Measurements from ENCODE around the gene NGB. TPM values are rescaled to one million over a fixed set of nuclear protein-coding genes. Genes with fewer than 3 reads are reported as not detected.
A peak's percentile ranks its signal among the peaks of the same experiment; 100 is the strongest.

Gene NGB
- total and polyA plus RNA-seq, 4 donors, result not detected

- H3K4me1 ChIP-seq (ENCODE audit: control insufficient read depth in 5 of 5, insufficient read depth in 5 of 5, low read length in 5 of 5), result peaks cover 0 to 28% (median 7%) of the 10 kb centered on the region in 5 donors
- no peak for ATAC-seq (ENCODE audit: insufficient read depth, low FRiP score)
- no peak for TF ChIP-seq CTCF (IDR thresholded peaks at IDR 0.05; ENCODE audit: control extremely low read depth, extremely low read depth)
Measured at GRCh38 chr14:77314539-77315457, 43.8 kb upstream of the NGB start.

GRCh38 chr14:77314043-77314442, 43.0 kb upstream of the NGB start:
- ATAC-seq (ENCODE audit: insufficient read depth, low FRiP score), result no peak
- no peaks in the 10 kb centered on the region for H3K9me3 ChIP-seq (ENCODE audit: control insufficient read depth in 4 of 4, insufficient read depth in 3 of 4, low read length in 3 of 4)
- no peak overlapping the region for H3K9ac ChIP-seq (ENCODE audit: insufficient read depth in 1 of 2, low read length in 2 of 2)
- 25 to 42% methylated on average over 2 of the region's 2 CpGs for WGBS, 2 donors
- peak in 1 of 3 donors; percentile 41 for DNase-seq
- no peak overlapping the region for H3K27ac ChIP-seq (ENCODE audit: low read depth in 1 of 2, low read length in 1 of 2)
- H3K27me3 ChIP-seq (ENCODE audit: control insufficient read depth in 3 of 3, insufficient read depth in 3 of 3, low read length in 2 of 3), result no peaks in the 10 kb centered on the region
- peaks cover 0 to 20% (median 4%) of the 10 kb centered on the region in 5 donors for H3K4me1 ChIP-seq (ENCODE audit: control insufficient read depth in 5 of 5, insufficient read depth in 5 of 5, low read length in 5 of 5)
- TF ChIP-seq CTCF (IDR thresholded peaks at IDR 0.05; ENCODE audit: control extremely low read depth, extremely low read depth), result no peak
- H3K36me3 ChIP-seq (ENCODE audit: control insufficient read depth in 4 of 4, insufficient read depth in 4 of 4, low read length in 4 of 4), result peaks cover 0 to 2% (median under 1%) of the 10 kb centered on the region in 4 donors
- H3K4me3 ChIP-seq, result no peak overlapping the region

More at GRCh38 chr14:77314539-77315457, 43.8 kb upstream of the NGB start:
- peaks cover 0 to 2% (median under 1%) of the 10 kb centered on the region in 4 donors for H3K36me3 ChIP-seq (ENCODE audit: control insufficient read depth in 4 of 4, insufficient read depth in 4 of 4, low read length in 4 of 4)
- peak overlapping the region in 1 of 2 donors; percentile 18 for H3K27ac ChIP-seq (ENCODE audit: low read depth in 1 of 2, low read length in 1 of 2)
- 81 to 84% methylated on average over 10 of the region's 10 CpGs for WGBS, 2 donors
- no peaks in the 10 kb centered on the region for H3K9me3 ChIP-seq (ENCODE audit: control insufficient read depth in 4 of 4, insufficient read depth in 3 of 4, low read length in 3 of 4)
- H3K9ac ChIP-seq (ENCODE audit: insufficient read depth in 1 of 2, low read length in 2 of 2), result peak overlapping the region; percentile 13 to 20
- no peaks in the 10 kb centered on the region for H3K27me3 ChIP-seq (ENCODE audit: control insufficient read depth in 3 of 3, insufficient read depth in 3 of 3, low read length in 2 of 3)
- DNase-seq, result peak in 2 of 3 donors; percentile 38 to 47
- no peak overlapping the region for H3K4me3 ChIP-seq

- Histone ChIP-seq H3K9me3 (ENCODE audit: control insufficient read depth in 4 of 4, insufficient read depth in 3 of 4, low read length in 3 of 4) (no peaks in the 10 kb centered on the region), H3K36me3 (ENCODE audit: control insufficient read depth in 4 of 4, insufficient read depth in 4 of 4, low read length in 4 of 4) (peaks cover 0 to 2% (median under 1%) of the 10 kb centered on the region in 4 donors), H3K27me3 (ENCODE audit: control insufficient read depth in 3 of 3, insufficient read depth in 3 of 3, low read length in 2 of 3) (no peaks in the 10 kb centered on the region), H3K9ac (ENCODE audit: insufficient read depth in 1 of 2, low read length in 2 of 2) (no peak overlapping the region), H3K27ac (ENCODE audit: low read depth in 1 of 2, low read length in 1 of 2) (no peak overlapping the region), H3K4me3 (no peak overlapping the region), H3K4me1 (ENCODE audit: control insufficient read depth in 5 of 5, insufficient read depth in 5 of 5, low read length in 5 of 5) (peaks cover 0 to 19% (median 4%) of the 10 kb centered on the region in 5 donors)
- ATAC-seq (ENCODE audit: insufficient read depth, low FRiP score), result no peak
- DNase-seq, result no peak
- 67 to 86% methylated on average over 1 of the region's 1 CpG for WGBS, 2 donors
- TF ChIP-seq CTCF (IDR thresholded peaks at IDR 0.05; ENCODE audit: control extremely low read depth, extremely low read depth), result no peak
Measured at GRCh38 chr14:77313371-77313770, 42.4 kb upstream of the NGB start.
